ENCODE results near the gene PNPLA7. TPM values are rescaled to one million over a fixed set of nuclear protein-coding genes. Genes with fewer than 3 reads are reported as not detected.

Gene PNPLA7
- total RNA-seq, 2 experiments from 2014 or later = 3.0 to 3.2 TPM

DNA sequence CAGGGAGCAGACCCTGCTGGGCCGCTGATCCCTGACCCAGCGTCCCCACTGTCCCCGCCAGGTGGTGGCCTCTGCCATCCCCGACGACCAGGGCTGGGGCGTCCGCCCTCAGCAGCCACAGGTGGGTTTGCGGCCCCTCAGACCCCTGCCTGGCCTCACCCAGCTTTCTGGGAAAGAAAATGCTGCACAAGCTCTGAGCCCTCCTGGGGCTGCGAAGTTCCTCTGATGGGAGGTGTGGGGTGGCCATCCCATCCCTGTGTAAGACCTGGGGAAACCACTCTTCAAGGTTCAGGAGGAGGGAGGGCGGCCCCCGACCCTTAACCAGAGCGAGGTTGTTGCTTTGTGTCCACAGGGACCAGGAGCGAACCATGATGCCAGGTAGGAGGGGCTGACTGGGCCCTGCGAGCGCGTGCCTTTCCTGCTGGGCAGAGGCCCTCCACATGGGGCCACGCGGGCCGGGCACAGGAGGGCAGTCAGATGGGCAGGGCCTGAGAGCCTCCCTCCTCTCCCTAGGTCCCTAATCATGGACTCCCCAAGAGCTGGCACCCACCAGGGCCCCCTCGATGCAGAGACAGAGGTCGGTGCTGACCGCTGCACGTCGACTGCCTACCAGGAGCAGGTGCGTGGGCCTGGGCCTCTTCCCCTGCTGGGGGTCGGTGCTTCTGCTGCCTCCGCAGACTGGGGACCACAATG is 119.3 kb downstream of the PNPLA7 start:
- CTCF ChIA-PET = interaction anchor here (1.6 to 4.1 kb wide), 2 partner anchors 8 to 14 kb away, joined by 7 to 20 read pairs; partner anchors contain the start of genes EXD3 and NOXA1
- Mint-ChIP-seq H3K4me3 (no peak overlapping the region), H3K4me1 (peaks cover 4% of the 10 kb centered on the region), H3K9me3 (ENCODE audit: low read depth) (no peaks in the 10 kb centered on the region), H3K27ac (no peak overlapping the region), H3K27me3 (no peaks in the 10 kb centered on the region), H3K36me3 (no peaks in the 10 kb centered on the region)
- no peak for DNase-seq
- ATAC-seq = no peak

DNA sequence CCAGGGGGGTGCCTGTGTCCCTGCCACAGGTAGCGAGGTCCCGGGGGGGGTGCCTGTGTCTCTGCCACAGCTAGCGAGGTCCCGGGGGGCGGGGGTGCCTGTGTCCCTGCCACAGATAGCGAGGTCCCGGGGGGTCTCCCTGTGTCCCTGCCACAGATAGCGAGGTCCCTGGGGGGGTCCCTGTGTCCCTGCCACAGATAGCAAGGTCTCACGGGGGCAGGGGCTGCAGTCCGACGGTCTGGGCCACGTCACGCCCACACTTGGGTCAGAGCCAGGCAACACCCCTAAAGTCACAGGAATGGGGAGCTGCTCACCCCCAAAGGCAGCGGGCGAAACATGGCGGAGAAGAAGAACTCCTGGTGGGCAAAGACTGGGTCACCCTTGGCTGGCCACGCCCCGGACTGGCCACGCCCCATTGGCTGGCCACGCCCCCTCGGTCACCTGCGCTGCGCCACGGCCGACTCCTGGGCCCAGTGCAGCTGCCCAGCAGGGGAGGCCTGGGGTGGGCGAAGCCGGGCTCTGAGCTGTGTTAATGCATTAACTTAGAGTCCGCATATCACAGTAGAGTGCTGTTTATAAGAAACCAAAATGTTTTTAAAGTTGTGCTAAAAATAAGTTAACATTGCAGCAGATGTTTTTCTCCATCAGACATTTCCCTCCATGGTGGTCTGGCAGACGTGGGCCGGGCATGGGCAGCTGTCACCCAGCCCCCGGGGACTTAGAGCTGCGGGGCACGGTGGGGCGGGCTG is 120.1 kb downstream of the PNPLA7 start:
- Mint-ChIP-seq H3K27ac (no peak overlapping the region), H3K4me3 (no peak overlapping the region), H3K36me3 (no peaks in the 10 kb centered on the region), H3K4me1 (peaks cover 4% of the 10 kb centered on the region), H3K9me3 (ENCODE audit: low read depth) (no peaks in the 10 kb centered on the region), H3K27me3 (no peaks in the 10 kb centered on the region)
- no peak for DNase-seq
- CTCF ChIA-PET = interaction anchor here (1.6 kb wide), 1 partner anchor 15 kb away, joined by 7 read pairs; no protein-coding TSS in a partner anchor
- no peak for ATAC-seq

DNA sequence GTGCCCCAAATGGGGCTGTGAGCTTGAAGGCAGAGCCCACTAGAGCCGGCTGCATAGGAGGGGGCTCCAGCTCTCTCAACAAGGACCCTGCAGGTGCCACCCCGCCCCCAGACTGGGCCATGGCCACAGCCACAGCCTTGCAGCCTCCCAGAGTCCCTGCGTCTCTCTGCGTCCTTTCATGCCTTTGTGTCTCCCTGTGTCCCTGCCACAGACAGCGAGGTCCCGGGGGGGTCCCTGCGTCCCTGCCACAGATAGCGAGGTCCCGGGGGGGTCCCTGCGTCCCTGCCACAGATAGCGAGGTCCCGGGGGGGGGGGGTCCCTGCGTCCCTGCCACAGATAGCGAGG is 120.7 kb downstream of the PNPLA7 start:
- ATAC-seq = no peak
- Mint-ChIP-seq H3K4me1 (peaks cover 4% of the 10 kb centered on the region), H3K4me3 (no peak overlapping the region), H3K27ac (no peak overlapping the region), H3K36me3 (no peaks in the 10 kb centered on the region), H3K9me3 (ENCODE audit: low read depth) (no peaks in the 10 kb centered on the region), H3K27me3 (peaks cover 6% of the 10 kb centered on the region)
- DNase-seq = no peak
- CTCF ChIA-PET = interaction anchor here (1.6 kb wide), 1 partner anchor 15 kb away, joined by 7 read pairs; no protein-coding TSS in a partner anchor

DNA sequence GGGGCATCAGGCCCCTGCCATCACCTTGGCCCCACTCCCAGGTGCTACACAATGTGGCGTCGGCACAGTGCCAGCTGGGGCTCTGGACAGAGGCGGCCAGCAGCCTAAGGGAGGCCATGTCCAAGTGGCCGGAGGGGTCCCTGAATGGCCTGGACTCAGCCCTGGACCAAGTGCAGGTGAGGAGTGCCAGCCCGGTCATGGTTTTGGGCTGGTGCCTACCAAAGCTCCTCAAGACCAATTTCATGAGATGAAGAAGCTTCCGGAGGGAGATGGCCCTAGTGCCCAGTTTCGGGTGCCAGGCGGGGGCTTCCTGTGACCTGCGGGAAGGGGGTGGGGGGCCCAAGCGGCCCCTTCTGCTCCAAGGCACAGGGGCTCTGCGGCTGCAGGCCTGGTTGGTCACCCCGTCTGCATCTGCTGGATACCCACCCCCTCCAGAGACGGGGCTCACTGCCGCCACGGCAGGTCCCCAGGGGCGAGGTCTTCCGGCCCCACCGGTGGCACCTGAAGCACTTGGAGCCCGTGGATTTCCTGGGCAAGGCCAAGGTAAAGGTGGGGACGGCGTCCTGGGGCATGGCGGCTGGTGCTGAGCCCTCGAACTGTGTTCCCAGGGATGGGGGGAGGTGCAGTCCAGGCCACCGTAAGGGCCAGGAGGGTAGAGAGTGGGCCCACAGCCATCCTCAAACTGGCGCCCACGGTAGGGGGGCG is 121.2 kb downstream of the PNPLA7 start:
- ATAC-seq (no peak), DNase-seq (no peak)
- CTCF ChIA-PET = no interaction called here
- Mint-ChIP-seq H3K36me3 (no peaks in the 10 kb centered on the region), H3K4me3 (no peak overlapping the region), H3K4me1 (no peaks in the 10 kb centered on the region), H3K27ac (no peak overlapping the region), H3K9me3 (ENCODE audit: low read depth) (no peaks in the 10 kb centered on the region), H3K27me3 (peaks cover 11% of the 10 kb centered on the region)

DNA sequence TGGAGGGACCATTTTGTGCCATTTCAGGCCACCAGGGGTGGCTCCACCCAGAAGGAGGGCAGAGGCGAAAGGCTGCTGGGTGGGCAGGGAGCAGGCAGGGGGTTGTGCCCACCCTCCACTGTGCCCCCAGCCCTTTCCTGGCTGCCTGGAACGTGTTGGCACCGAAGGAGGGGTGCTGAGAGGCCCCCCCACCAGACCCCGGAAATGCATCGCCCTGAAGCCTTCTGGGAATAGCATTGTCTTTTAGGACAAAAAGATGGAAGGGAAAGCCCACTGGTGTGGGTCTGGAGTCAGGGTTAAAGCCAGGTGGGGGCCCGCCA is 121.9 kb downstream of the PNPLA7 start:
- H3K27me3 Mint-ChIP-seq = peaks cover 11% of the 10 kb centered on the region
- H3K36me3 Mint-ChIP-seq = no peaks in the 10 kb centered on the region
- no peaks in the 10 kb centered on the region for H3K4me1 Mint-ChIP-seq
- no peaks in the 10 kb centered on the region for H3K9me3 Mint-ChIP-seq (ENCODE audit: low read depth)
- H3K27ac Mint-ChIP-seq = no peak overlapping the region
- H3K4me3 Mint-ChIP-seq = no peak overlapping the region
- ATAC-seq (no peak), DNase-seq (no peak)
- CTCF ChIA-PET = no interaction called here

DNA sequence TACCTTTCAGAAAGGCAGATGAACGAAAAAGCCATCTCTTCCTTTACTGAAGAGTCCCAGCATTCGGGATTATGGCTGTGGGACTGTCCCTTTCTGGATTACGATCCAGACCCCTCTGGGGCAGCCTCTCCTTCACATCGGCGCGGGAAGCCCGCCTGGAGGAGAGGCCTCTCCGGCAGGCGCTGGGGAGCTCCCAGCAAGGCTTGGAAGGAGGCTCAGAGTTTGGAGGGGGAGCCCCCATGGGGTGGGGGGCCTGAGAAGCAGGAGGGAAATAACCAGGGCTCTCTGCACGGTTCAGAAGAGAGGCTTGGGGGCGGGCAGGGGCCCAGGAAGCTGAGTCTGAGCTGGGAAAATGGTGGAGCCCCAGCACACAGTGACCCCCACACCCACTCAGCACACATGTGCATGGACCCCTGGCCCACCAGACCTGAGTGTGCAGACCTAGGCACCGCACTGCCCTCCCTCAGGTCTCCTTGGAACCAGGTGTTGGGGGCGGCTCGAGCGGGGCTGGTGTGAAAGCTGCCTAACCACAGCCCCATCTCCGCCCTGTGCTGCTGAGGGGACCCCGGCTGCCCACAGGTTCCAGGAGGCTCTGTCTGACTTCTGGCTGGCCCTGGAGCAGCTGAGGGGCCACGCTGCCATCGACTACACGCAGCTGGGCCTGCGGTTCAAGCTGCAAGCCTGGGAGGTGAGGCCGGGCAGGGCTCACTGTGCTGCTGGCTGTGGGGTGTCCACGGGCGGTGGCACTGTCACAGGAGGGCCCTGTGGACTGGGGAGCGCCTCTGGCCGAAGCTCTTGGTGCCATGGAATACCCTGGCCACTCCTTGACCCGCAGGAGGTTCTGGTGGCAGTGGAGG is 122.5 kb downstream of the PNPLA7 start:
- H3K4me1 Mint-ChIP-seq = no peaks in the 10 kb centered on the region
- ATAC-seq = no peak
- H3K27ac Mint-ChIP-seq = no peak overlapping the region
- no peaks in the 10 kb centered on the region for H3K9me3 Mint-ChIP-seq (ENCODE audit: low read depth)
- CTCF ChIA-PET = interaction anchor here (0.8 kb wide), 1 partner anchor 193 kb away, joined by 3 read pairs; no protein-coding TSS in a partner anchor
- H3K27me3 Mint-ChIP-seq = peaks cover 11% of the 10 kb centered on the region
- no peaks in the 10 kb centered on the region for H3K36me3 Mint-ChIP-seq
- no peak for DNase-seq
- no peak overlapping the region for H3K4me3 Mint-ChIP-seq

DNA sequence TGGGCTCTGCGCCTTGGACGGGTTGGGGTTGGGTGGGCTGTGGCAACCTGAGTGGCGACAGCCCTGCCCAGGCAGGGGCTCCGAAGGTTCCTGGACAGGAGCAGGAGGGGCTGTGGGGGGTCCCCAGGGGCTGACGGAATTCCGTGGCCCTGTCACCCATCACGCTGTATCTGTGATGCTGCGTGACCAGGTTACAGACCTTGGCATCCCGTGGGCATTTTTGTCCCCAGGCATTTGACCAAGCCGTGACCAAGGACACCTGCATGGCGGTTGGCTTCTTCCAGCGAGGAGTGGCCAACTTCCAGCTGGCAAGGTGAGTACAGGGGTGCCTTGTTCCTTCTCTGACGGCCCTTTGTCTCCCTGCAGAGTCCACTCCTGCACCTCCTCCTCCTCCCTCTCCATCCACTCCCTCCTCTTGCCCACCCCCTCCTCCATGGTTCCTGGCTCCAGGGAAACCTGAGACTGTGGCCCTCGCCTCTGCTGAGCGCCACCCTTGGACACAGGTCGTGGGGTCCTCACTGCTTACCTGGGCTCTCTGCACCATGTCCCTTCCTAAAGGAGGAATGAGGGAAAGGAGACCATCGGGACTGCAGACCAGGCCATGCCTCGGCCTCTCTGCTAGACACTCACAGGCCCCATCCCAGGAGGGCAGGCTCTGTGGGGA is 124.1 kb downstream of the PNPLA7 start:
- peaks cover 11% of the 10 kb centered on the region for H3K4me1 Mint-ChIP-seq
- no peak for ATAC-seq
- DNase-seq = no peak
- H3K4me3 Mint-ChIP-seq = no peak overlapping the region
- peaks cover 11% of the 10 kb centered on the region for H3K27me3 Mint-ChIP-seq
- H3K27ac Mint-ChIP-seq = no peak overlapping the region
- peaks cover 2% of the 10 kb centered on the region for H3K36me3 Mint-ChIP-seq
- no peaks in the 10 kb centered on the region for H3K9me3 Mint-ChIP-seq (ENCODE audit: low read depth)
- CTCF ChIA-PET = interaction anchor here (0.9 to 4.3 kb wide), 4 partner anchors 18 to 140 kb away, joined by 3 to 59 read pairs (median 4); partner anchors contain the start of gene NRARP

DNA sequence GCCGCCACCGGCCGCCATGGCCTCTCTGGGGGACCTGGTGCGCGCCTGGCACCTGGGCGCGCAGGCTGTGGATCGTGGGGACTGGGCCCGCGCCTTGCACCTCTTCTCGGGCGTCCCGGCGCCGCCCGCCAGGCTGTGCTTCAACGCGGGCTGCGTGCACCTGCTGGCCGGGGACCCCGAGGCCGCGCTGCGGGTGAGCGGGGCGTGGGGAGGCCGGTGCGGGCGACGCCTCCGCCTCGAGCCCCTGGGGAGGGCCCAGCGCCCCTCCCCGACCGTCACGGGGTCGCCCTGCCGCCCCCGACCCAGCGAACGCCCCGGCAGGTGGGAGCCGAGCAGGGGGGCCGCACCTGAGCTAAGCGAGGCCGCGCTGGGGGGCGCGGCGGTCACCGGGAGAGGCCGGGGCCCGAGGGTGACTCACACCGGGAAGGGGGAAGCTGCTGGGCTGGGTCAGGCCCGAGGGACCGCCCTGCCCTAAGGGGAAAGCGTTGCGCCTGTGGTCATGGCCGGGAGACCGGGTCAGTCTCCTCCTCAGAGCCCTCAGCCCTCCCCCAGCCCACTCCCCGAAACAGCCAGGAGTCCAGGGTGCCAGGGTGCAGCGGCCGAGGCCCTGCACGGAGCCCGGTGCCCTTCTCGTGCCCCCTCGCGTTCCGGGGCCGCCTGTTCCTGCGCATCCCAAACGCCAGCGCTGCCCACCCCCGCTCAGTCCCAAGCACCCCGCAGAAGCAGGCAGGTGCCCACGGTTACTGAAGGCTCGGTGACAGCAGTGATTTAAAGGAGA is 126.5 kb downstream of the PNPLA7 start:
- CTCF ChIA-PET = interaction anchor here (0.6 to 4.3 kb wide), 17 partner anchors 10 to 169 kb away, joined by 3 to 59 read pairs (median 4); partner anchors contain the start of genes NELFB and NRARP
- Mint-ChIP-seq H3K4me1 (peaks cover 13% of the 10 kb centered on the region), H3K27ac (no peak overlapping the region), H3K4me3 (peak overlapping the region; percentile 27), H3K9me3 (ENCODE audit: low read depth) (no peaks in the 10 kb centered on the region), H3K27me3 (peaks cover 11% of the 10 kb centered on the region), H3K36me3 (peaks cover 2% of the 10 kb centered on the region)
- ATAC-seq = no peak
- no peak for DNase-seq

DNA sequence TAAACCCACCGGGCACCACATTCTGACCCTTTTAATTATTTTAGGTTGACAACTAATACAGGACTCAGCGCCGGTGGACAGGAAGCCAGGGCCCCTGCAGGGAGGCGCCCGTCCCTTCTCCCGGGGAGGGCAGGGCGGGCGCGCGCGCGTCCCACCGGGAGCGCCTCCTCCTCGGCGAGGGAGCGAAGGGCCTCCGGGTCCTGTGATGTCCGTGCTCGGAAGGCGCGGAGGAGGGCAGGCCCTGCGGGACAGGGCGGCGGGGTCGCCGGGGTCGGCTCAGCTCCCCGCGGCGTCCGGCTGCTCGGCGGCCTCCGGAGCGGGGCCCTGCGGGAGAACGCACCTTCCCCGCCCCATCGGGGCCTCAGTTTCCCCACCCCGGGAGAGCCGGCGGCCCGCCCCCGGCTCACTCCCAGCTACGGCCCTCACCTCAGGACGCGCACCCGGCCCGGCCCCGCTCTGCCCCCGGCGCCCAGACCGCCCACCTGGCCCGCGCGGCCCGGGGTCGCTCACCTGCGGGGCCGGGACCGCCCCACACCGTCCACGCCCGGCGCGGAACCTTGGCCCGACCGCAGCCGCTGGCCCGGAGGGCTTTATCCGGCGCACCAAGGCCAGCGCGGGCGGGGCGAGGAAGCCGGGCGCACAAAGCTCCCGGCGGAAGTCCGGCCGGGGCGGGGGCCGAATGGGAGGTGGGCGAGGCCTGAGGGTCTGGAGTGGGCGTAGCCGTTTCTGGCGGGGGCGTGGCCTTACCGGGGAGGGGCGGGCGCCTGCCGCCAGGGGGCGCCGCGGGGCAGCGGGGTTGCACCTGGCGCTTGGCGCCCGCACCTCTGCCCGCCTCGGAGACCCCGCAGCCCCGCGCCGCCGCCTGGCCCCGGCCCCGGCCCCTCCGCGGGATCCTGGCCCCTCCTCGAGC is 127.3 kb downstream of the PNPLA7 start, which contains the start of the genes EXD3 and NOXA1:
Gene EXD3 (minus strand): TSS at position 559 of the 910 bp plus-strand sequence. CDS start 27,805 bp downstream, outside the sequence.
Gene NOXA1 (plus strand): TSS at position 790 of the 910 bp plus-strand sequence. CDS start 137 bp downstream, outside the sequence.
- H3K27ac Mint-ChIP-seq = peak within 1 kb of the TSS; percentile 73
- peaks cover 11% of the 10 kb centered on the region for H3K27me3 Mint-ChIP-seq
- H3K9me3 Mint-ChIP-seq (ENCODE audit: low read depth) = no peaks in the 10 kb centered on the region
- CTCF ChIA-PET = interaction anchor here (0.6 to 4.3 kb wide), 32 partner anchors 9 to 1060 kb away, joined by 3 to 59 read pairs (median 4); partner anchors contain the start of genes DNLZ, DPH7, NELFB and NRARP
- ATAC-seq (peak; percentile 96), DNase-seq (peak; percentile 96)
- peaks cover 2% of the 10 kb centered on the region for H3K36me3 Mint-ChIP-seq
- peak within 1 kb of the TSS; percentile 87 for H3K4me3 Mint-ChIP-seq
- H3K4me1 Mint-ChIP-seq = peaks cover 13% of the 10 kb centered on the region

DNA sequence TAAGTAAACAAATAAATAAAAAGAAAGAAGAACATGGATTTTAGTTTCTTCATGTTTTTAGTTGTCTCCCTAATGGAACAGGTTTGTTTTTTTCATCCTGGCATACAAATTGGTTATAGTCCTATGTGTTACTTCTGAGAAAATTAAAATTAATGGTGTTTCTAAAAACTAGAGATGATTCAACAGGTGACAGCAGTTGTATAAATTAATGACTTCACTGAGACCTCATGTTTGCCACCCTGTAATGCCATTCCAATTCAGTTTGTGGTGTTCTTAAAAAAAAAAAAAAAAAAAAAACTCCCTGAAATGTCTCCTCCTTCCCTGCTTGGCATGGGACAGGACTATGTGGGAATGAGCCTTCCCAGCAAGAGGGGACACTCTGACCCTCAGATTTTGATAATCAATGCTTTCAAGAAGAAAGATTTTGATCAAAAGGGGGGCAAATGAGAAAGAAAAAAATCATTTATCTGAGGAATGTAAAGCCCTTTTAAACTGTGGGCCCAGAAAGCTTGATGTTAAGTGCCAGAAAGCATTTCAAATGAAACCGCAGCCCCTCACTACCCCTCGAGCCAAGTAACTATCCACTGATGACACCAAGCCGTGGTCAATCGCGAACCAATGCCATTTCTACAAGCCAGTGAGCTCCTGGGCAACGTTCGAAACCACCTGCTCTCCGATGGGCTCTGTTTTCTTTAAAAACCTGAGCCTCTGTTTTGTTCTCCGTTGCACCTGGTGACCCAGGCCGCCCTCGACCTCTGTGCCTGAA is 128.2 kb downstream of the PNPLA7 start:
- peaks cover 2% of the 10 kb centered on the region for H3K36me3 Mint-ChIP-seq
- no peak for ATAC-seq
- peak overlapping the region; percentile 73 for H3K27ac Mint-ChIP-seq

More for the DNA sequence above, 128.2 kb downstream of the PNPLA7 start:
- Mint-ChIP-seq H3K4me1 (peaks cover 13% of the 10 kb centered on the region), H3K27me3 (peaks cover 11% of the 10 kb centered on the region), H3K9me3 (ENCODE audit: low read depth) (no peaks in the 10 kb centered on the region), H3K4me3 (peak overlapping the region; percentile 87)
- DNase-seq = no peak
- CTCF ChIA-PET = interaction anchor here (0.8 to 4.3 kb wide), 19 partner anchors 8 to 167 kb away, joined by 3 to 59 read pairs (median 4); partner anchors contain the start of genes DPH7, NELFB and NSMF
